Right atrium auricular region (tissue), 2 donors: ENCODE measurements around the gene NOS1AP. TPM values are rescaled to one million over a fixed set of nuclear protein-coding genes. Genes with fewer than 3 reads are reported as not detected.

Source experiments
- DNase-seq: peaks from one replicate; pipeline ENCODE4 v3.0.0-alpha.2; 2019; ENCODE audit warnings: low spot score
- H3K27ac ChIP-seq, 2 donors: fragments of 200-600 bp; sonication (generic); 1 replicate in 1 of 2; 2 replicates in 1 of 2; pipeline ENCODE4 v1.5.1; 2016 to 2019
- H3K27me3 ChIP-seq, 2 donors: fragments of 200-600 bp; sonication (generic); one replicate each; pipeline versions ENCODE4 v1.5.1 to v1.6.0; 2017 to 2019
- H3K36me3 ChIP-seq: fragments of 200-600 bp; sonication (generic); one replicate; pipeline ENCODE4 v1.5.1; 2016
- H3K4me1 ChIP-seq, 2 donors: fragments of 200-600 bp; sonication (generic); one replicate each; pipeline versions ENCODE4 v1.5.1 to v1.6.0; 2017 to 2019
- H3K4me3 ChIP-seq, 2 donors: fragments of 200-600 bp; sonication (generic); 1 replicate in 1 of 2; 2 replicates in 1 of 2; pipeline ENCODE4 v1.5.1; 2017 to 2019; ENCODE audit warnings: mild to moderate bottlenecking in 1 of 2, moderate library complexity in 1 of 2
- H3K9me3 ChIP-seq, 2 donors: fragments of 200-600 bp; sonication (generic); one replicate each; pipeline ENCODE4 v1.5.1; 2019
- CTCF ChIP-seq, 2 donors: fragments of 200-600 bp; sonication (generic); IDR thresholded peaks; one replicate each; pipeline ENCODE4 v1.5.1; 2019; ENCODE audit warnings: antibody characterized with exemption in 2 of 2
- total RNA-seq, 2 donors: library from RNA; depleted of rRNA; stranded (reverse); fragments of >200 nt; gene quantifications; one replicate each; pipeline ENCODE4 v1.1.0, GENCODE V29; 2016

NOS1AP gene
- total RNA-seq, 2 donors from 2014 or later, result 2.2 to 2.4 TPM

GRCh38 chr1:162383516-162383915, 314.0 kb downstream of the NOS1AP start:
- H3K27ac ChIP-seq, result no peak overlapping the region
- no peaks in the 10 kb centered on the region for H3K4me1 ChIP-seq
- no peak for DNase-seq
- H3K36me3 ChIP-seq, result no peaks in the 10 kb centered on the region
- no peak for TF ChIP-seq CTCF (IDR thresholded peaks at IDR 0.05)
- no peak overlapping the region for H3K4me3 ChIP-seq
- H3K27me3 ChIP-seq, result no peaks in the 10 kb centered on the region
- no peaks in the 10 kb centered on the region for H3K9me3 ChIP-seq

GRCh38 chr1:162384116-162384515, 314.6 kb downstream of the NOS1AP start:
- no peak for TF ChIP-seq CTCF (IDR thresholded peaks at IDR 0.05)
- H3K36me3 ChIP-seq, result no peaks in the 10 kb centered on the region
- no peaks in the 10 kb centered on the region for H3K9me3 ChIP-seq
- no peak overlapping the region for H3K27ac ChIP-seq
- H3K4me3 ChIP-seq, result no peak overlapping the region
- H3K4me1 ChIP-seq, result no peaks in the 10 kb centered on the region
- DNase-seq, result no peak
- no peaks in the 10 kb centered on the region for H3K27me3 ChIP-seq

GRCh38 chr1:162384601-162385279, 315.2 kb downstream of the NOS1AP start:
- H3K27ac ChIP-seq, result no peak overlapping the region
- H3K36me3 ChIP-seq, result no peaks in the 10 kb centered on the region
- no peak for DNase-seq
- no peak overlapping the region for H3K4me3 ChIP-seq
- H3K27me3 ChIP-seq, result no peaks in the 10 kb centered on the region
- no peak for TF ChIP-seq CTCF (IDR thresholded peaks at IDR 0.05)
- H3K9me3 ChIP-seq, result no peaks in the 10 kb centered on the region
- no peaks in the 10 kb centered on the region for H3K4me1 ChIP-seq

- Histone ChIP-seq H3K27me3 (no peaks in the 10 kb centered on the region), H3K4me3 (no peak overlapping the region), H3K27ac (no peak overlapping the region), H3K36me3 (no peaks in the 10 kb centered on the region), H3K4me1 (no peaks in the 10 kb centered on the region), H3K9me3 (no peaks in the 10 kb centered on the region)
- no peak for DNase-seq
- no peak for TF ChIP-seq CTCF (IDR thresholded peaks at IDR 0.05)
Measured at GRCh38 chr1:162385280-162385623, 315.8 kb downstream of the NOS1AP start.

- H3K9me3 ChIP-seq, result no peaks in the 10 kb centered on the region
- H3K4me1 ChIP-seq, result no peaks in the 10 kb centered on the region
- DNase-seq, result no peak
- H3K27ac ChIP-seq, result no peak overlapping the region
- H3K4me3 ChIP-seq, result no peak overlapping the region
- no peaks in the 10 kb centered on the region for H3K36me3 ChIP-seq
- H3K27me3 ChIP-seq, result no peaks in the 10 kb centered on the region
- no peak for TF ChIP-seq CTCF (IDR thresholded peaks at IDR 0.05)
Measured at GRCh38 chr1:162385702-162386101, 316.2 kb downstream of the NOS1AP start.
